ENCODE data around the gene DHRS1. TPM values are rescaled to one million over a fixed set of nuclear protein-coding genes. Genes with fewer than 3 reads are reported as not detected.

DHRS1 gene
- total RNA-seq, 1 donor from 2014 or later = 32.5 TPM

DNA sequence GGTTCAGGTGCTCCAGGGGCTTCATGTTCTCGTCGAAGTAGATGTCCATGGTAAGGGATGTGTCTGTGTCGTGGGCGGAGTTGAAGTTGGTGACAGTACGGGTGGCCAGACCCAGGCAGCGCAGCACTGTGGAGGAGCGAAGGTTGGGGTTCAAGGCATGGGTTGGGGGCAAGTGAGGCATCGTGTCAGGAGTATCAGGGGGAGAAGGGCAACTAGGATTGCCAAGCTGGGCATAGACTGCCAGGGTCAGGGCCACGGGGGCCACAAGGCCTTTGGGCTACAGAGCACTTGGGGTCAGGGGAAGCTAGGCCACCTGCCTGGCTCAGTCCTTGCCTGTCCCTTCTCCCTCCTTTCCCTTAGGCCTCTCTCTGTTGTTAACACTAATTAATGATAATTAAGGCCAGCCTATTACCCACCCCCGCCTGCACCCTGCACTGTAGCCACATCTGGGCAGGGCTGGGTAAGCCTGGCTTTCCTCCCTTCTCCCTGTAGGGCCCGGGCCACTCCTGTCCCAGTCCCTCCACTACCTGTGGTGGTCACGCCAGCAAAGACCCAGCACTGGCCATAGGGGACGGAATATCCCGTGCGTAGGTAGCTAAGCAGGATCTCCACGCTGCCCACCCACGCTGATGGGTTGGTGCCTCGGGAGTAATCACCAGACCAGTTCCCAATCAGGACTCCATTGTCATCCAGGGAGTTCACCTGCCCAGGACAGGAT lies 40.9 kb downstream of the DHRS1 start:
- CTCF ChIA-PET = interaction anchor here (1.5 kb wide), 1 partner anchor 16 kb away, joined by 5 read pairs; the partner anchor contains the start of gene TINF2
- no peak overlapping the region for H3K4me3 Mint-ChIP-seq
- H3K27me3 Mint-ChIP-seq = no peaks in the 10 kb centered on the region
- H3K4me1 Mint-ChIP-seq = no peaks in the 10 kb centered on the region
- peaks cover 37% of the 10 kb centered on the region for H3K36me3 Mint-ChIP-seq (ENCODE audit: low read depth)
- POLR2A ChIA-PET = no interaction called here
- ATAC-seq (ENCODE audit: low read depth) (no peak), DNase-seq (no peak)
- intact Hi-C loops (cut with micrococcal nuclease) = no loop called here
- H3K9me3 Mint-ChIP-seq = no peaks in the 10 kb centered on the region
- no peak overlapping the region for H3K27ac Mint-ChIP-seq
- TF ChIP-seq, protein P1, sequence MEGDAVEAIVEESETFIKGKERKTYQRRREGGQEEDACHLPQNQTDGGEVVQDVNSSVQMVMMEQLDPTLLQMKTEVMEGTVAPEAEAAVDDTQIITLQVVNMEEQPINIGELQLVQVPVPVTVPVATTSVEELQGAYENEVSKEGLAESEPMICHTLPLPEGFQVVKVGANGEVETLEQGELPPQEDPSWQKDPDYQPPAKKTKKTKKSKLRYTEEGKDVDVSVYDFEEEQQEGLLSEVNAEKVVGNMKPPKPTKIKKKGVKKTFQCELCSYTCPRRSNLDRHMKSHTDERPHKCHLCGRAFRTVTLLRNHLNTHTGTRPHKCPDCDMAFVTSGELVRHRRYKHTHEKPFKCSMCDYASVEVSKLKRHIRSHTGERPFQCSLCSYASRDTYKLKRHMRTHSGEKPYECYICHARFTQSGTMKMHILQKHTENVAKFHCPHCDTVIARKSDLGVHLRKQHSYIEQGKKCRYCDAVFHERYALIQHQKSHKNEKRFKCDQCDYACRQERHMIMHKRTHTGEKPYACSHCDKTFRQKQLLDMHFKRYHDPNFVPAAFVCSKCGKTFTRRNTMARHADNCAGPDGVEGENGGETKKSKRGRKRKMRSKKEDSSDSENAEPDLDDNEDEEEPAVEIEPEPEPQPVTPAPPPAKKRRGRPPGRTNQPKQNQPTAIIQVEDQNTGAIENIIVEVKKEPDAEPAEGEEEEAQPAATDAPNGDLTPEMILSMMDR (IDR thresholded peaks at IDR 0.05) = no peak

DNA sequence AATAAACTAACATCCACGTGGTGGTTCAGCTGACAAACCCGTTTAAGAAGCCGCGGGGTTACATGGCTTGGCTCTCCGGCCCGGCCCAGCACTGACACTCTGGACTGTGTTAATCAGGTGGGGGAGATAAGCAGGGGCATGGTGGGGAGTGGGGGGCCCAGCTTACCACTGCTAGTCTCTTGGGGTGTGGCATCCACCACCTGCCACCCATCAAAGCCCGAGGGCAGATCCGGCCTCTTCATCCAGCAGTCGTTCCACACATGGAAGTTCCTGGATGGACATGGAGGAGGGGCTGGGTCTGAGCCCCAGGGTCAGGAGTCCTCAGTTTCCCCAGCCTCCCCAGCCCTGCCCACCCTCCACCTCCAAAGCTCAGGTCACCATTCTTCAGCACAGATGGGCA lies 41.5 kb downstream of the DHRS1 start:
- Mint-ChIP-seq H3K36me3 (ENCODE audit: low read depth) (peaks cover 38% of the 10 kb centered on the region), H3K9me3 (no peaks in the 10 kb centered on the region), H3K27ac (no peak overlapping the region), H3K27me3 (no peaks in the 10 kb centered on the region), H3K4me1 (no peaks in the 10 kb centered on the region), H3K4me3 (no peak overlapping the region)
- TF ChIP-seq, protein P1 (IDR thresholded peaks at IDR 0.05) = no peak
- DNase-seq = no peak
- ChIA-PET CTCF (interaction anchor here (1.5 kb wide), 1 partner anchor 15 kb away, joined by 5 read pairs; the partner anchor contains the start of gene TINF2), POLR2A (interaction anchor here (0.8 kb wide), 1 partner anchor 13 kb away, joined by 3 read pairs; no protein-coding TSS in a partner anchor)
- no peak for ATAC-seq (ENCODE audit: low read depth)
- intact Hi-C loops (cut with micrococcal nuclease) = no loop called here

DNA sequence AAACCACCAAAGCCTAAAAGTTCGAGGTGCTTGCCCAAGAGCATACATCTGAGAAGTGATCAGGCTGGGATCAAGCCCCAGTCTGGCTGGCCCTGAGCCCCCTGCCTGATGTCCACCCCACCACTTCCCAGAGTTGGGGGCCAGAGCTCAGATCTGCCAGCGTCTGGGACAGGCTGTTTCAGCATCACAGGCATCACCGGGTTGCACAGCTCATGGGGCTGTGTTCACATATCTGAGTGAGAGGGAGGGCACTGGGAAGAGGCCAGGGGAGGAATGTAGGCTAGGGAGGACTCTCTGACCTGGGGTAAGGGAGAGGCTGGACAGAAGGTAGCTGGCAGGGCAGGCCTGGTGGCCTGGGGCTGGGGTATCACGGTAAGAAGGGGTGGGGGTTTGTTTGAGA lies 42.6 kb downstream of the DHRS1 start:
- no peak overlapping the region for H3K27ac Mint-ChIP-seq
- ChIA-PET POLR2A (no interaction called here), CTCF (no interaction called here)
- H3K36me3 Mint-ChIP-seq (ENCODE audit: low read depth) = peaks cover 34% of the 10 kb centered on the region
- H3K4me1 Mint-ChIP-seq = no peaks in the 10 kb centered on the region
- H3K9me3 Mint-ChIP-seq = no peaks in the 10 kb centered on the region
- H3K4me3 Mint-ChIP-seq = no peak overlapping the region
- intact Hi-C loops (cut with micrococcal nuclease) = no loop called here
- H3K27me3 Mint-ChIP-seq = no peaks in the 10 kb centered on the region
- TF ChIP-seq, protein P1 (IDR thresholded peaks at IDR 0.05) = no peak
- DNase-seq = no peak
- ATAC-seq (ENCODE audit: low read depth) = no peak

DNA sequence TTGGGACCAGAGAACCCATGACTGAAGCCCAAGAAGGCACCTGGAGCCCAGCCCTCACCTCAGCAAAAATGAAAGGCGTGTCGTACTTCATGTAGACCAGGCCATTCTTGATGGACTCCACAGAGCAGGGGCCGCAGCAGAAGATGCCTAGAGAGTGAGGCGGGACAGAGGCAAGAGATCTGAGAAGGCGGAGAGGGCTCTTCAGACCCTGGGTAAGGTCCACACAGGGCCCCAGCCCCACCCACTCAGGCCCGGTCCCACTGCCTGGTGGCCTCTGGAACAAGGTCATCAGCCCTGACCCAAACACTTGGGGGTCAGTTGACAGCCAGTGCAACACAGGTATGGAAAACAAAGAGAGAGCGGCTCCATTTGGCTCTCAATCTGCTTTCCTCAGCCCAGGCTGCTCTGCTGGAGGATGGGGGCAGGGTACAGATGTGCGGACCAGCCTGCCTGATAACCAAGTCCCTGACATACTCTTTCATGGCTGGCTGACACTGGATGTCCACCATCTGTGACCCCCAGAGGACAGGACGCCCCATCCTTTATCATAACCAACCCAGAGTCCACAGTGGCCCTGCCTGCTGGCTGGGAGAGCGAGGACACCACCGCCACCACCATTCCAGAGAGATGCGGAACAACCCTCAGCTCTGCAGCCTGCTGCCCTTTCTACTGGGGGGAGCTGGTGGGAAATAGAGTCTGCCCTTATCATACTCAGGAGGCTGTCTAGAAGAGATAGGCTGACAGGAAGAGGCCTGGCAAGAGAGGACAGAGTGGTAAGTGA lies 43.5 kb downstream of the DHRS1 start:
- H3K4me1 Mint-ChIP-seq = no peaks in the 10 kb centered on the region

More for the DNA sequence above, 43.5 kb downstream of the DHRS1 start:
- ATAC-seq (ENCODE audit: low read depth) (no peak), DNase-seq (no peak)
- H3K9me3 Mint-ChIP-seq = no peaks in the 10 kb centered on the region
- ChIA-PET CTCF (no interaction called here), POLR2A (interaction anchor here (1.4 kb wide), 1 partner anchor 15 kb away, joined by 5 read pairs; the partner anchor contains the start of gene RABGGTA)
- peaks cover 33% of the 10 kb centered on the region for H3K36me3 Mint-ChIP-seq (ENCODE audit: low read depth)
- TF ChIP-seq, protein P1 (IDR thresholded peaks at IDR 0.05) = no peak
- no peaks in the 10 kb centered on the region for H3K27me3 Mint-ChIP-seq
- H3K27ac Mint-ChIP-seq = no peak overlapping the region
- intact Hi-C loops (cut with micrococcal nuclease) = no loop called here
- H3K4me3 Mint-ChIP-seq = no peak overlapping the region

Data from activated B cell treated with CpG ODN at 0.5 μM for 24 hours (primary cell).